HT-29 (cell line): ENCODE data around the gene DMAP1. TPM values are rescaled to one million over a fixed set of nuclear protein-coding genes. Genes with fewer than 3 reads are reported as not detected.

Experiments
- DNase-seq: peaks from one replicate; pipeline ENCODE4 v3.0.0-alpha.2; 2015; ENCODE audit warnings: low spot score
- total RNA-seq: library from RNA; depleted of rRNA; stranded (reverse); fragments of >200 nt; shearing (Covaris generic); gene quantifications from 2 replicates; pipeline ENCODE4 v1.2.3, GENCODE V29; 2014

The DMAP1 gene
- total RNA-seq, 1 experiment from 2014 or later = 43.9 TPM

GRCh38 chr1:44228218-44228617 lies 14.9 kb downstream of the DMAP1 start:
- no peak for DNase-seq

GRCh38 chr1:44229435-44230167 lies 16.3 kb downstream of the DMAP1 start:
- DNase-seq = no peak

GRCh38 chr1:44230796-44231195 lies 17.5 kb downstream of the DMAP1 start:
- DNase-seq = no peak

GRCh38 chr1:44233593-44233992 lies 20.3 kb downstream of the DMAP1 start:
- DNase-seq = no peak

GRCh38 chr1:44235808-44236207 lies 22.5 kb downstream of the DMAP1 start:
- DNase-seq = no peak

- no peak for DNase-seq
These were observed 23.4 kb downstream of the DMAP1 start for GRCh38 chr1:44236490-44237272.

GRCh38 chr1:44237721-44238457 lies 24.6 kb downstream of the DMAP1 start:
- DNase-seq = peak; percentile 39

- DNase-seq = no peak
These were observed 25.4 kb downstream of the DMAP1 start for GRCh38 chr1:44238660-44239059.

GRCh38 chr1:44239331-44239960 lies 26.2 kb downstream of the DMAP1 start:
- no peak for DNase-seq

GRCh38 chr1:44239961-44240371 lies 26.7 kb downstream of the DMAP1 start:
- no peak for DNase-seq

- peak; percentile 9 for DNase-seq
These were observed 27.8 kb downstream of the DMAP1 start for GRCh38 chr1:44240802-44241671.

- no peak for DNase-seq
These were observed 29.5 kb downstream of the DMAP1 start for GRCh38 chr1:44242746-44243145.

- DNase-seq = no peak
These were observed 30.7 kb downstream of the DMAP1 start for GRCh38 chr1:44243782-44244495.

GRCh38 chr1:44244986-44245385 lies 31.7 kb downstream of the DMAP1 start:
- DNase-seq = no peak

- DNase-seq = no peak
These were observed 33.5 kb downstream of the DMAP1 start for GRCh38 chr1:44246806-44247205.

- DNase-seq = no peak
These were observed 36.3 kb downstream of the DMAP1 start for GRCh38 chr1:44249543-44249942.

GRCh38 chr1:44250068-44250781 lies 37.0 kb downstream of the DMAP1 start:
- DNase-seq = no peak

GRCh38 chr1:44251486-44251885 lies 38.2 kb downstream of the DMAP1 start:
- no peak for DNase-seq

- DNase-seq = no peak
These were observed 38.9 kb downstream of the DMAP1 start for GRCh38 chr1:44251989-44252671.
